WTC11 (cell line): Measurements from ENCODE around the gene TNFRSF1B. TPM values are rescaled to one million over a fixed set of nuclear protein-coding genes. Genes with fewer than 3 reads are reported as not detected.

ENCODE experiments used
- ATAC-seq: fragments of 200-7000 bp; cut with Tn5 transposase; 2 replicates; pipeline ENCODE4 v1.10.0; 2021; ENCODE audit warnings: mild to moderate bottlenecking, moderate library complexity
- CTCF ChIA-PET: fragments of 300-600 bp; sonication (Branson Sonifier 250); formaldehyde crosslinking; loops from one replicate; lab custom pipeline; 2021; ENCODE audit warnings: antibody characterized with exemption; lab: Charles Lee
- POLR2A ChIA-PET: fragments of 350-600 bp; sonication (Branson Sonifier 250); formaldehyde crosslinking; loops from one replicate; lab custom pipeline; 2021; ENCODE audit warnings: antibody characterized with exemption; lab: Charles Lee
- DNase-seq: peaks from one replicate; pipeline ENCODE4 v3.0.0; 2021; ENCODE audit warnings: low spot score
- H3K27ac Mint-ChIP-seq: 2 replicates; pipeline ENCODE4 v1.8.0; 2021; ENCODE audit warnings: mixed read lengths
- H3K27me3 Mint-ChIP-seq: 2 replicates; pipeline ENCODE4 v1.8.0; 2021; ENCODE audit warnings: low read depth, mild to moderate bottlenecking, moderate library complexity, mixed read lengths
- H3K36me3 Mint-ChIP-seq: 2 replicates; pipeline ENCODE4 v1.8.0; 2021; ENCODE audit warnings: mixed read lengths
- H3K4me1 Mint-ChIP-seq: 2 replicates; pipeline ENCODE4 v1.8.0; 2022; ENCODE audit warnings: mixed read lengths
- H3K4me3 Mint-ChIP-seq: 2 replicates; pipeline ENCODE4 v1.8.0; 2021; ENCODE audit warnings: mild to moderate bottlenecking, moderate library complexity, mixed read lengths
- H3K9me3 Mint-ChIP-seq: 2 replicates; pipeline ENCODE4 v1.8.0; 2021; ENCODE audit warnings: mixed read lengths
- AR ChIP-seq: fragments of 250-450 bp; sonication (Bioruptor Pico); IDR thresholded peaks from 2 replicates; pipeline ENCODE4 v1.9.0; 2021; ENCODE audit warnings: mild to moderate bottlenecking
- ARID4B ChIP-seq: sonication (generic); formaldehyde crosslinking; IDR thresholded peaks from 2 replicates; pipeline ENCODE4 v1.8.0; 2023; ENCODE audit warnings: missing genetic modification reagents, mild to moderate bottlenecking, borderline replicate concordance
- CTCF ChIP-seq: fragments of 200-600 bp; IDR thresholded peaks from 2 replicates; pipeline ENCODE4 v1.8.0; 2022; ENCODE audit warnings: antibody characterized with exemption
- FOXK1 ChIP-seq: sonication (generic); formaldehyde crosslinking; IDR thresholded peaks from 2 replicates; pipeline ENCODE4 v1.8.0; 2022; ENCODE audit warnings: mild to moderate bottlenecking, moderate library complexity, missing genetic modification reagents
- GABPB1 ChIP-seq: sonication (generic); formaldehyde crosslinking; IDR thresholded peaks from 2 replicates; pipeline ENCODE4 v1.8.1; 2023; ENCODE audit warnings: mild to moderate bottlenecking, missing genetic modification reagents
- IRF2 ChIP-seq: sonication (generic); formaldehyde crosslinking; IDR thresholded peaks from 2 replicates; pipeline ENCODE4 v1.8.0; 2022; ENCODE audit warnings: low read depth, missing genetic modification reagents, borderline replicate concordance
- JUN ChIP-seq: sonication (generic); formaldehyde crosslinking; IDR thresholded peaks from 2 replicates; pipeline ENCODE4 v1.8.0; 2023; ENCODE audit warnings: mild to moderate bottlenecking, missing genetic modification reagents
- NFATC4 ChIP-seq: fragments of 250-450 bp; sonication (Bioruptor Pico); IDR thresholded peaks from 2 replicates; pipeline ENCODE4 v1.9.0; 2021; ENCODE audit warnings: mild to moderate bottlenecking
- OVOL2 ChIP-seq: fragments of 250-450 bp; sonication (Bioruptor Pico); IDR thresholded peaks from 2 replicates; pipeline ENCODE4 v1.9.0; 2021; ENCODE audit warnings: mild to moderate bottlenecking, borderline replicate concordance
- TEAD1 ChIP-seq: sonication (generic); formaldehyde crosslinking; IDR thresholded peaks from 2 replicates; pipeline ENCODE4 v1.8.0; 2022; ENCODE audit warnings: mild to moderate bottlenecking, missing genetic modification reagents
- ZNF219 ChIP-seq: sonication (generic); formaldehyde crosslinking; IDR thresholded peaks from 2 replicates; pipeline ENCODE4 v1.8.0; 2023; ENCODE audit warnings: missing genetic modification reagents, mild to moderate bottlenecking, borderline replicate concordance
- ZNF317 ChIP-seq: sonication (generic); formaldehyde crosslinking; IDR thresholded peaks from 2 replicates; pipeline ENCODE4 v1.8.1; 2023; ENCODE audit warnings: low read depth, mild to moderate bottlenecking, moderate library complexity, missing genetic modification reagents, borderline replicate concordance
- ZNF416 ChIP-seq: fragments of 250-450 bp; sonication (Bioruptor Pico); IDR thresholded peaks from 2 replicates; pipeline ENCODE4 v1.9.0; 2021; ENCODE audit warnings: mild to moderate bottlenecking, inconsistent platforms
- ZNF423 ChIP-seq: fragments of 250-450 bp; sonication (Bioruptor Pico); IDR thresholded peaks from 2 replicates; pipeline ENCODE4 v2.1.2; 2022; ENCODE audit warnings: mild to moderate bottlenecking, moderate library complexity
- ZNF512 ChIP-seq: sonication (generic); formaldehyde crosslinking; IDR thresholded peaks from 2 replicates; pipeline ENCODE4 v1.8.1; 2022; ENCODE audit warnings: missing genetic modification reagents, borderline replicate concordance
- ZNF671 ChIP-seq: fragments of 250-450 bp; sonication (Bioruptor Pico); IDR thresholded peaks from 2 replicates; pipeline ENCODE4 v1.8.0; 2021; ENCODE audit warnings: mild to moderate bottlenecking
- total RNA-seq: library from RNA; stranded (reverse); gene quantifications from 3 replicates; pipeline ENCODE4 v1.2.3, GENCODE V29; 2021
- TF ChIP-seq, protein P1 (sequence below): fragments of 250-450 bp; sonication (Bioruptor Pico); IDR thresholded peaks from 2 replicates; pipeline ENCODE4 v1.9.0; 2021; ENCODE audit warnings: mild to moderate bottlenecking, borderline replicate concordance

TNFRSF1B gene
- total RNA-seq, 1 experiment from 2014 or later, result 2.7 TPM

- ChIA-PET POLR2A (no interaction called here), CTCF (interaction anchor here (0.6 to 3.3 kb wide), 6 partner anchors 26 to 506 kb away, joined by 3 to 15 read pairs (median 7); no protein-coding TSS in a partner anchor)
- Mint-ChIP-seq H3K4me1 (peaks cover 8% of the 10 kb centered on the region), H3K27ac (no peak overlapping the region), H3K9me3 (peaks cover 3% of the 10 kb centered on the region; the same call in 1 of the 2 replicates), H3K36me3 (no peaks in the 10 kb centered on the region), H3K4me3 (no peak overlapping the region), H3K27me3 (peaks cover 16% of the 10 kb centered on the region)
- TF ChIP-seq CTCF (no peak), ZNF317 (CRISPR knock-in tag) (no peak)
- no peak for DNase-seq
- ATAC-seq, result no peak
Observed at GRCh38 chr1:12150456-12151200, 16.2 kb upstream of the TNFRSF1B start.

- Mint-ChIP-seq H3K9me3 (peaks cover 3% of the 10 kb centered on the region; the same call in 1 of the 2 replicates), H3K27me3 (peaks cover 16% of the 10 kb centered on the region), H3K4me1 (peaks cover 7% of the 10 kb centered on the region), H3K36me3 (no peaks in the 10 kb centered on the region), H3K4me3 (no peak overlapping the region), H3K27ac (no peak overlapping the region)
- ChIA-PET CTCF (interaction anchor here (3.1 to 3.3 kb wide), 2 partner anchors 27 to 45 kb away, joined by 13 to 15 read pairs; no protein-coding TSS in a partner anchor), POLR2A (no interaction called here)
- no peak for TF ChIP-seq GABPB1 (CRISPR knock-in tag)
- TF ChIP-seq TEAD1 (CRISPR knock-in tag), result no peak
- no peak for TF ChIP-seq FOXK1 (CRISPR knock-in tag)
- no peak for TF ChIP-seq IRF2 (CRISPR knock-in tag)
- no peak for TF ChIP-seq ZNF416 (CRISPR knock-in tag)
- TF ChIP-seq ZNF219 (CRISPR knock-in tag), result no peak
- no peak for TF ChIP-seq ZNF512
- TF ChIP-seq, protein P1, sequence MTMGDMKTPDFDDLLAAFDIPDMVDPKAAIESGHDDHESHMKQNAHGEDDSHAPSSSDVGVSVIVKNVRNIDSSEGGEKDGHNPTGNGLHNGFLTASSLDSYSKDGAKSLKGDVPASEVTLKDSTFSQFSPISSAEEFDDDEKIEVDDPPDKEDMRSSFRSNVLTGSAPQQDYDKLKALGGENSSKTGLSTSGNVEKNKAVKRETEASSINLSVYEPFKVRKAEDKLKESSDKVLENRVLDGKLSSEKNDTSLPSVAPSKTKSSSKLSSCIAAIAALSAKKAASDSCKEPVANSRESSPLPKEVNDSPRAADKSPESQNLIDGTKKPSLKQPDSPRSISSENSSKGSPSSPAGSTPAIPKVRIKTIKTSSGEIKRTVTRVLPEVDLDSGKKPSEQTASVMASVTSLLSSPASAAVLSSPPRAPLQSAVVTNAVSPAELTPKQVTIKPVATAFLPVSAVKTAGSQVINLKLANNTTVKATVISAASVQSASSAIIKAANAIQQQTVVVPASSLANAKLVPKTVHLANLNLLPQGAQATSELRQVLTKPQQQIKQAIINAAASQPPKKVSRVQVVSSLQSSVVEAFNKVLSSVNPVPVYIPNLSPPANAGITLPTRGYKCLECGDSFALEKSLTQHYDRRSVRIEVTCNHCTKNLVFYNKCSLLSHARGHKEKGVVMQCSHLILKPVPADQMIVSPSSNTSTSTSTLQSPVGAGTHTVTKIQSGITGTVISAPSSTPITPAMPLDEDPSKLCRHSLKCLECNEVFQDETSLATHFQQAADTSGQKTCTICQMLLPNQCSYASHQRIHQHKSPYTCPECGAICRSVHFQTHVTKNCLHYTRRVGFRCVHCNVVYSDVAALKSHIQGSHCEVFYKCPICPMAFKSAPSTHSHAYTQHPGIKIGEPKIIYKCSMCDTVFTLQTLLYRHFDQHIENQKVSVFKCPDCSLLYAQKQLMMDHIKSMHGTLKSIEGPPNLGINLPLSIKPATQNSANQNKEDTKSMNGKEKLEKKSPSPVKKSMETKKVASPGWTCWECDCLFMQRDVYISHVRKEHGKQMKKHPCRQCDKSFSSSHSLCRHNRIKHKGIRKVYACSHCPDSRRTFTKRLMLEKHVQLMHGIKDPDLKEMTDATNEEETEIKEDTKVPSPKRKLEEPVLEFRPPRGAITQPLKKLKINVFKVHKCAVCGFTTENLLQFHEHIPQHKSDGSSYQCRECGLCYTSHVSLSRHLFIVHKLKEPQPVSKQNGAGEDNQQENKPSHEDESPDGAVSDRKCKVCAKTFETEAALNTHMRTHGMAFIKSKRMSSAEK, result no peak
- TF ChIP-seq ZNF423 (CRISPR knock-in tag), result no peak
- TF ChIP-seq OVOL2, result no peak
- no peak for TF ChIP-seq AR (CRISPR knock-in tag)
- TF ChIP-seq JUN (CRISPR knock-in tag), result no peak
- TF ChIP-seq ZNF671, result no peak
- no peak for TF ChIP-seq NFATC4
- no peak for TF ChIP-seq ARID4B (CRISPR knock-in tag)
- ATAC-seq (no peak), DNase-seq (no peak)
Observed at GRCh38 chr1:12151465-12151864, 15.3 kb upstream of the TNFRSF1B start.
